NOMO-1 treated with DMSO at 0.1 percent for 48 hours (cell line): Measurements from ENCODE around the gene GRIN1.

ENCODE experiments used
- DNase-seq: peaks from one replicate; lab custom pipeline; 2025; ENCODE audit not compliant: unreplicated experiment; lab: John Stamatoyannopoulos, UW

GRIN1 gene

DNA sequence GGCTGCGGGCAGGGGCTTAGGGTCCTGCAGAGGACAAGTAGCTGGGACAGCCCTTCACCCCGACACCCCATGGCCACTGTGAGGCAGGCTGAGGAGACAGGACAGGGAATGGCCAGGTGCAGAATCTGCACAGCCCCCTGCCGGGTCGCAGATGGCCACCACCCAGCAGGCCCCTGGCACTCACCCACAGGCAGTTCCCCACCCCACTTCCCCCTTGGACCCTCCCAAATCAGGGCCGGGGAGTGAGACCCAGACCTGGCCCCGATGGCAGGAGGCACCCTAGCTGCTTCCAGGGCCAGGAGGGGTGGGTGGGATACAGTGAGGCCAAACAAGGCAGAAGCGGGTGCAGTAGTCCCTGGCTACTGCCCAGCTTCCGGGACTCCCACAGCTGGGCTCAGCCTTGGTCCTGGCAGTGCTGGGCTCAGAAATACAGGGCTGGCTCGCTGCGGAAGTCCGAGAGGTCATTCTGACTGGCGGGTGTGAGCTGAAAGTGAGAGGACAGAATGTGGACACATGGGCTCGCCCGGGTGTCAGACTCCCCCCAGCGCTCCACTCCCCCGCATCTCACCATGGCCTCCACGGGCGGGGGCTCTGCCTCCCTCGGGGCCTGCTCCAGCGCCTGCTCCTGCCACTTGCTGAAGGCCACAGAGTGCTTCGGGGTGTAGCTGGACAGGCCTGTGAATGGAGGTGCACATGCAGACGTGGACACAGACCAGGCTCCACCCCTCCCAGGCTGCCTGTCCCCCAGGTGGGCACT, 52.9 kb downstream of the GRIN1 start:
- DNase-seq = no peak

DNA sequence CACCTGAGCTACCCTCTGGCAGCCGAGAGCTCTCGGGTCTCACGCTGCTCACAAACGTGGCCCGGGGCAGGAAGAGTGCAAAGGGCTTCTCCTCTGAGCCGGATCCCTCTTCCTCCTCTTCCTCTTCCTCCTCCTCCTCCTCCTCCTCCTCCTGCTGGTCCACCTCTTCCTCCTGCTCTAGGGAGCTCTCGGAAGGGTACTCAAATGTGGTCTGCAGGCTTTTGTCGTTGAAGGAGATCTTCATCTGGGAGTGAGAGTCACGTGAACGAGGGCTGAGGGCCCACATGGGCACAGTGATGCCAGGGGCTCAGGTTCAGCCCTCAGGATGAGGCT, 53.5 kb downstream of the GRIN1 start:
- DNase-seq = no peak

DNA sequence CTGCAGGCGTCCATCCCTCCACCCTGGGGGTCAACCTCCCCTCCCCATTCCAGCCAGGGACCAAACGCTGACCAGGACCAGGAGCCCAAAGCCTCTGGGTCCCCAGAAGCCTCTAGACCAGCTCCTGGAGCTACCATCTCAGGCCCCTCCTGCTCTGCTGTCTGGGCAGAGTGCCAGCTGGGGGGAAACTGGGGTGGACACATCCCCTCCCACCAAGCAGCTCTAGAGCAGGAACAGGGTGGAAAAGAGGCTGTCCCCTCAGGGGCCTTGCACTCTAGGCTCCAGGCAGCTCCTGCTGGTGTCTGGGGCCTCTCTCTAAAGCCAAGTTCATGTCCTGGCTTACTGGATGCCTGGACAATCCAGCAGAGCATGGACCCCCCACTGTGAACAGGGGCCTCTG, 53.9 kb downstream of the GRIN1 start:
- DNase-seq = no peak

GRCh38 chr9:137193771-137194170, 54.8 kb downstream of the GRIN1 start:
- DNase-seq = no peak

DNA sequence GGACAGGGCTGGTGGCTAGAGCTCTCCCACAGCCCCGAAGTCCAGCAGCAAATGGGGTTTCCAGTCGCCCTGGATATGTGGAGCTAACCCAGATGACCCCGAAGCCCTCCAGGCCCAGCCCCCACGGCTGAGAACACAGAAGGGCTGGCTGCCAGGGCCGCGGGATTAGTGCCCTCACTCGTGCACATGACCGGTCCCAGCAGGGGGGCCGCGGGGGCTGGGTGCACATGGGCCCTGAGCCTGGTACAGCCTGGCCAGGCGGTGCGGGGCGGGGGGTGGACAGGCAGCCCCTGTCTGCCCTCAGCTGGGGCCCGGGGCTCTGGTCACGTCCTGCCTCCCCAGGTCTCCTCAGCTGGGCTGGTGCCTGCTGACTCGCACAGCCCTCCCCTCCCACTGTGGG, 55.4 kb downstream of the GRIN1 start:
- DNase-seq = no peak

DNA sequence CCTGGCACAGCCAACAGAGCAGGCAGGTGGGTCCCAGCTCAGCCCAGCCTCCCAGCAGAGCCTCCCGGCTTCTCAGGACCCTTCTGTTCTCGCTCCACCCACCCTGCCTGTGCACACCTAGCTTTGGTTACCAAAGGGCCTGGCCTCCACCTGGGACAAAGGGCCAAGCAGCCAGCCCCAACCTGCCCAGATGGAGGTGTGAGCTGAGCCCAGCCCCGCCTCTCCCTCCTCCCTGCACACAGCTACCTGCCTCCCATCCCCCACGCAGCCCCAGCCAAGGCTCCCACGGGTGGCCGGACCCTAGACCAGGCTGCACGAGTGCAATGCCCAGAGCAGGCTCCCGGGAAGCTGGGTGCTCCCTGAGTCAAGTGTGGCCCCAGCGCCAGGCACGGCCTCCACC, 56.0 kb downstream of the GRIN1 start:
- no peak for DNase-seq

DNA sequence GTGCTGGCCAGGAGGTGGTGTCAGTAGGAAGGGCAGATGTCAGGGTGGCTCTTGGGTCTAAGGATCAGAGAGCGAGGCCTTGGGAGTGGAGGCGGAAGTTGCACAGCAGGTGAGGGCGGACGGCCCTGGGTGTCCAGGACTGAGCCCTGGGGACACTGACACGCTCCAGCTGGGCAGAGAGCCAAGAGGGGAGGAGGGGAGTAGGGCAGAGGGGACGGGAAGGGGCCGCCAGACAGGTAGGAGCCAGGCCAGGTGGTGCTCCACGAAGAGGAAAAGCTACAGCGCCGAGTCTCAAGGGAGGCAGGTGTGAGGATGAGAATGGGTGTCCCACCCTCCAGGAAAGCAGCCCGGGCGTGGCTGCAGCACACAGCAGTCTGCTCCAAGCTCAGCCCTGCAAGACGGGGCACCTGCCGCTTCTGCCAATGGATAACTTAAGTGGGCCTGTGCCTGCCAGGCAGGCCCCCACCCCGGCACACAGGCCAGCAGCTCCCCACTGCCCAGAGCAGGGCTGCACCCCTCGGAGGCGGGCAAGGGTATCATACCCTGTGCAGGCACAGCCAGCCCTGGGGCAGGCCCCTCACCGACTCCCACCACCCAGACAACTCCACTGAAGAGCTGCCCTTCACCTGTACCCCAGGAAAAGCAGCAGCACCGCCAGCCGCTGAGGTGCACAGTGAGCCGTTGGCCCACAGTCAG, 56.7 kb downstream of the GRIN1 start:
- no peak for DNase-seq

GRCh38 chr9:137198051-137198901, 59.3 kb downstream of the GRIN1 start:
- DNase-seq = no peak

- no peak for DNase-seq
Measured at GRCh38 chr9:137198902-137199283, 59.9 kb downstream of the GRIN1 start.

DNA sequence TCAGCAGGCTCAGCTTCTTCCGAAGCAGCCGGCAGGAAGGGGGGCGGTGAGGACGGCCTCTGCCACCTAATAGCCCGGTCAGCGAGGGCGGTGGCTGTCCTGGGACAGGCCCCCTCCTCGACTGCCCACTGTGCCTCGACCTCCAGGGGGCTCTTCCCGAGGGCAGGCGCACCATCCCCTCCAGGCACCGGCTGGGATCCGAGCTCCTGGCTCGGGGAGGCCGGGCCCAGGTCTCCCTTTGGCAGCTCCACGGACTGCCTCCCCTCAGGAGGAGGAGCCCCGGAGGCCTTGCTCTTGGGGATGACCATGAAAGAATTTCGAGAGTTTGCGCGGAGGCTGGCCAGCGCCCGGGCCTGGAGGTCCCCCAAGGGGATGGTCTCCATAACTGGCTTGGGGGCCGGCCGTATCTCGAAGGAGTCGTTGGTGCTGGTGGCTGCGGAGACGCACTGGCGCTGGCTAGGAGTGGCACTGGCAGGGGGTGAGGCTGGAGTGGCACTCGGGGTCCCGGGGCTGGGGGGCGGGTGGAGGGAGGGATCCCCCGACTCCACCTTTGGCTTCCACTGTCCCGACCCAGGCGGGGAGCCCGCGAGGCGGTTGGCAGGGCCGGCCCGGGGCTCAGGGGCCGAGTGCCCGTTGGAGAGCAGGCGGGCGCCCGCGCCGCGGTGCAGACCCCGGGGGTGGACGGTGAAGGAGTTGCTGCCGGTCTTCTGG, 60.6 kb downstream of the GRIN1 start:
- no peak for DNase-seq

DNA sequence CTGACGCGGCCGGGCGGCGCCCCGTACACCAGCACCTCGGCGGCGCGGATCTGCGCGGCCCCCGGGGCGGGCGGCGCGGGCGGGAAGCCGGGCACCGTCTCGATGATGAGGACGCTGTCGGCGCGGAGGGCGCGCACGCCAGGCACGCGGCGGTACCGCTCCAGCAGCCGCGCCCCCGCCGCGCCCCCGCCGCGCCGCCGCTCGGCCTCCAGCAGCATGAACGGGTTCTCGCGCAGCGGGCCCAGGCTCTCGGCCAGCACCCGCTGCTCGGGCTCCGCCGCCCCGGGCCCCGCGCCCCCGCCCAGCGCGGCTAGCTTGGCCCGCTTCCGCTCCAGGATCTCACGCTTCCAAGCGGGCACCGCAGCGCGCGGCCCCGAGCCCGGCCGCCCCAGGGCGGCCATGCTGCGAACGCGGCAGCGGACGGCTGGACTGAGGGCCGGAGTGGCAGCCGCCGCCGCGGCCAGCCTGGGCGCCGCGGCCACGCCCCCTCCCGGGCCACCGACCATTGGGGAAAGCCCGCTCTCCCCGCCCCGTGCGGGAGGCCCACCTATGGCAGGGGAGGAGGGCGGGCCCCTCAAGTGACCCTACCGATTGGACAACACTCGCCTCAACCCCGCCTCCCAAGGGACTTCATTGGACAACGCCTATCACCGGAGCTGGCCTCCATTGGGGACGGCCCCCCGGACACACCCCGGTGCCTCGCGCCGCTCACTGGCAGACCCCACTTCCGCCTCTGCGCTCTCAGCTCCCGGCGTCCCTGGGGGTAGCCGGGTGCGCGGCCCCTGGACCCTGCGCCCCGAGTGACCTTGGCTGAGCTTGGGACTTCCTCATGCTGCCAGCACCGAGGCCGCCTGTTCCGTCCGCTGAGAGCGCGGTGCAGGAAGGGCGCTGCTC, 61.6 kb downstream of the GRIN1 start, which contains the start of gene TPRN:
Gene TPRN (minus strand): TSS at position 431 of the 894 bp plus-strand sequence. CDS start 30 bp downstream, at position 401.
- DNase-seq = peak; percentile 100

DNA sequence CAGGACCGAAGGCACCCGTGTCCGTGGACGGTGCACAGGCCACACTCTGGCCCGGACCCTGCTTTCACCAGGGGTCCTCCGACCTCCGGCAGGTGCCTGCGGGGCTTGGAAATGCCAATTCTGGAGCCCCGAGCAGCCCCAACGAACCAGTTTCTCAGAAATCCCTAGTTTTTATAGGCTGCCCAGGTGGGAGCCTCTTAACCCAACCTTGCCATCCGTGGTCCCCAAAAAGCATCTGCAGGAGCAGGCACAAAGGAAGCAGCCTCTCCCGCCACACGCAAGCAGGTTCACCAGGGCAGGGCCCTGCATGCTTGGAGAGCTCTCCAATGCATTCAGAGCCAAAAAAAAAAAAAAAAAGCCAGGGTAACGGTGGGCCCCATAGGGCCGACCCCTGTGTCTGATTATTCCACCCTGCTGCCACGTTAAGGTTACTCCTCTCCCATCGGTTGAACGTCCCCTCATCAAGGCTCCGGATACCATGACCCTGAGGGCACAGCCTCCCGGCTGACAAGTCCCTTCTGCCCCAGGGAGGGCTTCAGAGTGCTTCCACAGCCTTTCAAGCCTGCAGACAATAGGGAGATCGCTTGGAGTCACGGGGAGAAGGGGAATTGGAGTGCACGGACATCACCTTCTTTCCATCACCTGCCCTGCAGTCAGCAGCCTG, 62.4 kb downstream of the GRIN1 start:
- no peak for DNase-seq

DNA sequence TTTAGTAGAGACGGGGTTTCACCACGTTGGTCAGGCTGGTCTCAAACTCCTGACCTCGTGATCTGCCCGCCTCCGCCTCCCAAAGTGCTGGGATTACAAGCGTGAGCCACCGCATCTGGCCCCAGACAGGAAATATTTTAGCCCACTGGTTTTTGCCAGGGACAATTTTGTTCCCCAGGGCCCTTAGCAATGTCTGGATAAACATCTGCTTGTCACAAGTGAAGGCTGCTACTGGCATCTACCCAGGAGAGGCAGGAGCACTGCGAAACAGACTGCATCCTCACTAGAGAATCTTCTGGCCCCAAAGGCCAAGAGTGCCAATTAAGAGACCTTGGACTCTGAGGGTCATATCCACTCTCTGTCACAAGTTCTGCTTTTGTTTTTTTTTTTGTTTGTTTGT, 64.0 kb downstream of the GRIN1 start:
- no peak for DNase-seq

GRCh38 chr9:137204731-137205125, 65.8 kb downstream of the GRIN1 start:
- no peak for DNase-seq

DNA sequence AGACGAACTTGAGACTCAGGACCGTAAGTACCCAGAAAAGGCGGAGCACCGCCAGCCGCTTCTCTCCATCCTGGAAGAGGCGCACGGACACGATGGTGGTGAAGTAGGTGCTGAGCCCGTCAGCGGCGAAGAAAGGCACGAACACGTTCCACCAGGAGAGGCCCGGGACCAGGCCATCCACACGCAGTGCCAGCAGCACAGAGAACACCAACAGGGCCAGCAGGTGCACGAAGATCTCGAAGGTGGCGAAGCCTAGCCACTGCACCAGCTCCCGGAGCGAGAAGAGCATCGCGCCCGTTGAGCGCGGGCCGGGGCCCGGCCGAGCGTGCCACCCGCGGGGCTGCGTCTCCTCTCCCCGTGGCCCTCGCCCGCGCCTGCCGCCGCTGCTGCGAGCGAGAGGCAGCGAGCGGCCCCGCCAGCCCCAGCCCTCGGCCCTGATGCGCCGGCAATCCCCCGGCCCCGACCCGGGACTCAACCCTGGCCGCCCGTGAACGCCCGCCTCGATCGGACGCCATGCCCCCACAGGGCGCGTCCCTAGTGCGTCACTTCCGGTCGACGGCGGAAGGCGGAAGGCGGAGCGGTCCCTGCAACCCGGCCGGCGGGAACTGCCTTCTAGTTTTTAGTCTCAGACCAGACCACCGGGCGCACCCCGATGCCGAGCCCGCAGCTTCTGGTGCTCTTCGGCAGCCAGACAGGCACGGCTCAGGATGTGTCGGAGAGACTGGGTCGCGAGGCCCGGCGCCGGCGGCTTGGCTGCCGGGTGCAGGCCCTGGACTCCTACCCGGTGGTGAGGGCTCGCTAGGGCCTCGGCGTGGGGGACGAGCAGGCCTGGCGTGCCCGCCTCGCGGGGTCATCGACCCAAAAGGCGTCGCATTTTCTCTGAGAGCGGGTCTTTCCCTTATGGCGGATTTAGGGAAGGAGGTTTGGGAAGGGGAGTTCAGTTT, 66.4 kb downstream of the GRIN1 start, which contains the start of the genes NDOR1 and TMEM203:
Gene NDOR1 (plus strand): TSS at position 575 of the 944 bp plus-strand sequence. CDS start 78 bp downstream, at position 653.
Gene TMEM203 (minus strand): TSS at position 523 of the 944 bp plus-strand sequence. CDS start 234 bp downstream, at position 289.
- peak; percentile 92 for DNase-seq

GRCh38 chr9:137206602-137207001, 67.6 kb downstream of the GRIN1 start:
- no peak for DNase-seq

DNA sequence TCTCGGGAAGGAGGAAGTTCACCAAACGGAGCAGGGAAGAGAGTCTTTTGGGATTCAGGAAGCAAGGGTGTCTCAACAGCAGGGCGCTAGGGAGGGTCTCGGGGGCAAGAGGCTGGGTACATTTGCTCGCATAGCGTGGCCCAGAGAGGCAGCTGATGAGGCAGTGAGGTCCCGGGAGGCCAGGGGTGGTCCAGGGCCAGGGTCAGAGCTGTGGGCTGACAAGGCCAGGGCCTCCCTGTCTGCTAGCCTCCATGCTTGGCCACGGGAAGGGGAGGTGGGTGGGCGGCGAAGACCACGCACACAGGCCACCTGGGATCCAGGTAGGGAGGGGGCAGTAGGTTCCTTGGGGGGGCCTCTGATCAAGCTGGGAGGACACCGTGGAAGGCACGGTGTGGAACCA, 72.6 kb downstream of the GRIN1 start:
- no peak for DNase-seq

- DNase-seq = no peak
Measured at GRCh38 chr9:137212520-137212919, 73.6 kb downstream of the GRIN1 start.
